PC-3 (cell line): Measurements from ENCODE around the gene GAB2.

Experiments used
- CTCF ChIP-seq: fragments of 300-600 bp; sonication (generic); conservative IDR thresholded peaks from 2 replicates; pipeline ENCODE4 v1.5.1; 2017; ENCODE audit warnings: antibody characterized with exemption, low read depth, mild to moderate bottlenecking, low read length
- EZH2 ChIP-seq: fragments of 300-600 bp; sonication (generic); IDR thresholded peaks from one replicate; pipeline ENCODE4 v1.6.1; 2017; ENCODE audit warnings: antibody characterized with exemption, mild to moderate bottlenecking, low read length; ENCODE audit not compliant: unreplicated experiment

DNA sequence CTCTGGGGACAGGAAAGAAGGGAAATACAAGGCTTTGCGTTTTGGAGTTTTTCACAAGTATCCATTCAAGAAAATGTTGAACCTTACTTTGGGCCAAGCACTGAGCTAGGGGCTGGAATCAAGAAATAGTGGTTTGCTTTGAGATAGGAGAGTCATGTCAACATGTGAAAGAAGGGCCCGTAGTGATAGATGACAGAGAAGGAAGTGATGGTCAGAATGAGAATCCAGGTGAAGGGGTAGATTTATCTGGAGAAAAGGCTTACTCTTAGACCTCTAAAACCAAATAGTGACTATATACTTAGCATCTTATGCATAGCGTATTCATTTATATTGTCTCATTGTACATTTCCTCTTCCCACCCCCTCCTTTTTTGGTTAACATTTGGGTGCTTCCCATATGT lies 87.3 kb downstream of the GAB2 start:
- TF ChIP-seq CTCF (no peak), EZH2 (no peak)
